Kidney capillary endothelial cell (primary cell): ENCODE measurements around the gene MALT1.
"Not testable (repeated sequence)": the region's sequence is repeated elsewhere in the genome, so short reads cannot be mapped to it uniquely, and the experiment has no call there.

Experiments used
- DNase-seq: peaks from one replicate; pipeline ENCODE4 v3.0.0-alpha.2; 2018; ENCODE audit warnings: low spot score

MALT1 gene

GRCh38 chr18:58732471-58732870 is 61.2 kb downstream of the MALT1 start:
- no peak for DNase-seq

- DNase-seq = no peak
Measured at GRCh38 chr18:58733866-58734265, 62.6 kb downstream of the MALT1 start.

- no peak for DNase-seq
Measured at GRCh38 chr18:58738322-58738721, 67.1 kb downstream of the MALT1 start.

GRCh38 chr18:58745914-58746313 is 74.6 kb downstream of the MALT1 start:
- DNase-seq = no peak

GRCh38 chr18:58748899-58749595 is 77.8 kb downstream of the MALT1 start:
- no peak for DNase-seq

GRCh38 chr18:58753976-58754375 is 82.7 kb downstream of the MALT1 start:
- DNase-seq = no peak

- no peak for DNase-seq
Measured at GRCh38 chr18:58754544-58755068, 83.3 kb downstream of the MALT1 start.

GRCh38 chr18:58755304-58756010 is 84.2 kb downstream of the MALT1 start:
- DNase-seq = no peak

GRCh38 chr18:58756148-58756547 is 84.9 kb downstream of the MALT1 start:
- DNase-seq = no peak

GRCh38 chr18:58756596-58757240 is 85.5 kb downstream of the MALT1 start:
- no peak for DNase-seq

GRCh38 chr18:58757351-58757750 is 86.1 kb downstream of the MALT1 start:
- not testable (repeated sequence) for DNase-seq

GRCh38 chr18:58758046-58758445 is 86.8 kb downstream of the MALT1 start:
- no peak for DNase-seq

- no peak for DNase-seq
Measured at GRCh38 chr18:58758606-58759005, 87.3 kb downstream of the MALT1 start.

- DNase-seq = no peak
Measured at GRCh38 chr18:58761241-58761969, 90.1 kb downstream of the MALT1 start.

GRCh38 chr18:58761970-58762780 is 90.9 kb downstream of the MALT1 start:
- no peak for DNase-seq

GRCh38 chr18:58762781-58763171 is 91.5 kb downstream of the MALT1 start:
- no peak for DNase-seq

GRCh38 chr18:58766164-58766563 is 94.9 kb downstream of the MALT1 start:
- no peak for DNase-seq

GRCh38 chr18:58766946-58767345 is 95.7 kb downstream of the MALT1 start:
- DNase-seq = no peak

GRCh38 chr18:58768293-58768974 is 97.2 kb downstream of the MALT1 start:
- peak; percentile 55 for DNase-seq

- no peak for DNase-seq
Measured at GRCh38 chr18:58769321-58769720, 98.1 kb downstream of the MALT1 start.

GRCh38 chr18:58770601-58771000 is 99.3 kb downstream of the MALT1 start:
- DNase-seq = no peak
